CD4-positive, alpha-beta T cell treated with Interleukin-4 for 1 hour (primary cell): ENCODE results near the gene RANGRF.

Experiments used
- DNase-seq, 2 donors: peaks; one replicate each; pipeline ENCODE4 v3.0.0-alpha.2; 2020 to 2022

RANGRF gene

GRCh38 chr17:8314797-8315763 lies 26.6 kb downstream of the RANGRF start:
- no peak for DNase-seq

DNA sequence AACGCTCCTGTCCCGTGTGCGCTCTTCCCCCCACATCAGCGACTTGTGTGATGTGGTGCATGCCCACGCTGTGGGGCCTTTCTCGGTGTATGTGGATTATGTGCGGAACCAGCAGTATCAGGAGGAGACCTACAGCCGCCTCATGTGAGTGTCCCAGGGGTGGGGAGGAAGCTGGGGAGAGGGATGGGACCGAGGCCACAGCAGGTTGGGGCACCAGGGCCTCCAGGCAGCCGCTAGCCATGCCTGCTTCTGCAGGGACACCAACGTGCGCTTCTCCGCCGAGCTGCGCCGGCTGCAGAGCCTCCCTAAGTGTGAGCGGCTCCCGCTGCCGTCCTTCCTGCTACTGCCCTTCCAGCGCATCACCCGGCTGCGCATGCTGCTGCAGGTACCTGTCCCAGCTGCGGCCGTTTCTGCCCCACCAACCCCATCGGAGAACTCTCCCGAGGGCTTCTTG lies 27.3 kb downstream of the RANGRF start:
- DNase-seq: no peak

- DNase-seq: no peak
Observed at GRCh38 chr17:8318010-8318935, 29.8 kb downstream of the RANGRF start.

GRCh38 chr17:8320262-8320661 lies 31.8 kb downstream of the RANGRF start:
- no peak for DNase-seq

DNA sequence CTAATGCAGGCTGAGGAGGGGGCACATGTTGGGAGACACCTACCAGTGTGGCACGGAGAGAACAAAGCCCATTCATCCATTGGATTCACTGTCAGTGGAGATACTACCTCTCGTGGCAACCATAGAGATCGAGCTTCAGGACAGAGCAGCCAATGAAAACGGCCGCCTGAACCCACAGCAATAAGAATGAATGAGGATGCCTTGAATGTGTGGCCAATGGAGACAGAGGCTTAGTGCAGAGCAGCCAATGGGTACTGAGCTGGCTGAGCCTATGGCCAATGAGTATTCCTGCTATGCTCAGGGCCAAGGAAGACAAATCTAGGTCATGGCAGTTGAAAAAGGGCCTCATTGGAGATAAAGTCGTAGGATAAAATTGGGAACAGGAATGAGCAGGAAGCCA lies 32.5 kb downstream of the RANGRF start:
- no peak for DNase-seq

DNA sequence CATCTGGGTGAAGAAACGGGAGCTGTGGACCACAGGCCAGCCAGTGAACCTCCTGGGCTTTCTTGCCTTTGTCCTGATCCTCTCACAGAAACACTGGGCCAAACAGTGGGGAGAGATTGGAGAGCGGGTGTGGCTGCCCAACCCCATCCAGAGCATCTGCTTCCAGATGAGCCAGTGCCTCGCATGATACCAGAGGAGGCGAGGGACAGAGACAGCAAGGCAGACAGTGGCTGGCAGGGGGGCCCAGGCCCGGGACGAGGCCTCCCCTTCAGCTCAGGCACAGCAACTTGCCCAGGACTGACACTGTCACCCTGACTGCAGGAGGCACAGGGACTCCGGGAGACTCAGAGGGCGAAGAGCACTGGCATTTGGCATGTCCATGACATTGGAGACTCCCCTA lies 33.6 kb downstream of the RANGRF start:
- no peak for DNase-seq

- DNase-seq: no peak
Observed at GRCh38 chr17:8324132-8324531, 35.7 kb downstream of the RANGRF start.

DNA sequence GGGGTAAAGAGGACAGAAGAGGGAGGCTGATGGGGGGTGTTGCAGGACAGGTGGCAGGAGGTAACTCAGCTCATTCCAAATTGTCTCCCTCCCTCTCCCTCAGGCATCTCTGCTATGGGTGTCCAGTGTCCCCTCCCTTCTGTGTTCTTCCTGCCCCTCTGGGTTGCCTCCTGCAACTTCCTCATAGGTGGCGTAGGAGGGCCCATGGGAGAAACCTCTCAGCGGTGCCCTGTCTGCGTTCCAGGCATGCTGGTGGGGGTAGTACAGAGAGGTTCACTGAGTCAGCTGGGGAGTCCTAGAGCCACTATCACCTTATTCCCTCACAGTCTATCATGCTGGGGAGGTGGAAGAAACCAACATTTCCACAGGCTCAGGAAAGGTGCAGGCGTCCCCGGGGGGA lies 36.5 kb downstream of the RANGRF start:
- DNase-seq: no peak

GRCh38 chr17:8326511-8327302 lies 38.2 kb downstream of the RANGRF start:
- peak; percentile 4 to 20 for DNase-seq

- DNase-seq: no peak
Observed at GRCh38 chr17:8327303-8327649, 38.8 kb downstream of the RANGRF start.

DNA sequence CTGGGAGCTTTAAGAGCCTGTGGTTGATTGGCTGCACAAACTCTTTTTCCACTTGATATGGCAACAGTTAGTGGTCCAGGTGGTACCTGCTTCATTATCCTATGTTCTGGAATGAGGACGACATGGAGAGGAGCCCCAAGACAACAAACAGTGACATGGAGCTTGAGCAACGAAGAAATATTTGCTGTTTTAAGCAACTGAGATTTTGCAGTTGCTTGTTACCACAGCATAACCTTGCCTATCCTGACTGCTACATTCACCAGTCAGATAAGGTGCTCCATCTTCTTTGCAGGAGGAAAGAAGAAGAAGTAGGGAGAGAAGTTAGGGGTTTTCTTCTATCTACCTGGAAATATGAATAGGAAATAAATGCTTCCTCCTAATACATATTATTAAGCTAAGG lies 43.7 kb downstream of the RANGRF start:
- DNase-seq: no peak

DNA sequence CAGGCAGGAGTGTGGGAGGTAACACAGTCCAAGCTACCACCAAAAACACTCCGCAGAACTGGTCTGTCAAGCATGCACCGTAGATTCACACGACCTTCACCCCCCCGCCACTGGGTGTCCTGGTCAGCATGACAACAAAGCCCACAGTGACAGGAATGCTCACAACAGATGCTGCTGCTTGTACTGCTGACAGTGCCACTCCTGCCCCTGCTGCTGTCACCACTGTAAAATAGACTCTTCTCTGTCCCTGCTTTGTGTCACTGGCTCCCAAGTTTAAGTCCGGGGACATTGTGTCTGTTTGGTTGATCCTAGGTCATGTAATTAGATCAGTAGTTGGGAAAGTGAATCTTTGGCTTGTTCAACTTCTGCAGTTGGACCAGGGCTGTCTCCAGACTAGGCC lies 44.2 kb downstream of the RANGRF start:
- DNase-seq: no peak

- DNase-seq: no peak
Observed at GRCh38 chr17:8333281-8333680, 44.8 kb downstream of the RANGRF start.

GRCh38 chr17:8337802-8338752 lies 49.6 kb downstream of the RANGRF start:
- DNase-seq: peak in 1 of 2 donors; percentile 1

GRCh38 chr17:8338753-8339140 lies 50.3 kb downstream of the RANGRF start:
- DNase-seq: no peak

- DNase-seq: no peak
Observed at GRCh38 chr17:8339540-8339939, 51.1 kb downstream of the RANGRF start, which contains the start of gene ODF4. Gene ODF4 (plus strand): TSS chr17:8339840. CDS start chr17:8340052, 212 bp downstream.
